ENCODE results near the gene TUBB1.

Gene TUBB1

DNA sequence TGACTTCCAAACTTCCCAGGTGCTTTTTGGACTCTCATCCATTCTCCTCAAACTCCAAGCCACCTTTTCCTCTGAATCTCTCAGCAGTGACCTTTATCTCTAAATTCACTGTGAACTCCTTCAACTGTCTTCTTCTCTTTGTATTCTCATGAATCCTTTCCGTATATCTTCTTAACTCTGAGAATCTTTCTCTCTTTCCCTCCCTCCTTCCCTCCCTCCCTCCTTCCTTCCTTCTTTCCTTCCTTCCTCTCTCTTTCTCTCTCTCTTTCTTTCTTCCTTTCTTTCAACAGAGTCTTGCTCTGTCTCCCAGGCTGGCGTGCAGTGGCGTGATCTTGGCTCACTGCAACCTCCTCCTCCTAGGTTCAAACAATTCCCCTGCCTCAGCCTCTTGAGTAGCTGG, 27.6 kb downstream of the TUBB1 start:
- no peak for DNase-seq

DNA sequence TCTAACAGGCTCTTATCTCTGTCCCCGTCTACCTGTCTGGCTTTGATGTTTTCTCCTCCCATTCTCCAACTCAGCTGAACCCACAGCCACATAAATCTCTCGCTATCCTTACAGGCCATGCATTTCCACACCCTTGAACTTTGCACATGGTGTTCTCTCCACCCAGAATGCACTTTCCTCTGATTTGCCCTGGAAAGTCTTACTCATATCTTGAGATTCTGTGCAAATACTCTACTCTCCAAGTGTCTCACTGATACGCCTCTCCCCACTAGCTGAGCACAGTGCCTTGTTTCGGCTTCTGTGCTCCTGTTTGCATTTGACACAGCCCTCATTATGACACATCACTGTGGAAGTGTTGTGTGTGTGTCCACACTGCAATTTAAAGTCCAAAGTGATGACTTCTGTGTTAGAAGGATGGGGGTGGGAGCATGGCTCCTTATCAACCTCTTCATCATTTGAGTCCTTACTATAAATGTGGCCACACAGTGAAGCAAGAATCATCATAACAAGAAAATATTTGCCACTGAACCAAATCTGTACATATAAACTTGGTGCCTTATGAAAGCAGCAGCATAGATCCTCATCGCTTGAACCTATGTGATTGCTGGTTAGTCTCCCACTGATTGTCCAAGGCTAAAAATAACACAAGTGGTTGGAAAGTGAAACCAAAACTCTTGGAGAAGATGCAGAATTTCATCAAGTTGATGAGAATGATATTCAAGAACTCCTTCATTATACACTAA, 28.9 kb downstream of the TUBB1 start:
- DNase-seq: no peak

DNA sequence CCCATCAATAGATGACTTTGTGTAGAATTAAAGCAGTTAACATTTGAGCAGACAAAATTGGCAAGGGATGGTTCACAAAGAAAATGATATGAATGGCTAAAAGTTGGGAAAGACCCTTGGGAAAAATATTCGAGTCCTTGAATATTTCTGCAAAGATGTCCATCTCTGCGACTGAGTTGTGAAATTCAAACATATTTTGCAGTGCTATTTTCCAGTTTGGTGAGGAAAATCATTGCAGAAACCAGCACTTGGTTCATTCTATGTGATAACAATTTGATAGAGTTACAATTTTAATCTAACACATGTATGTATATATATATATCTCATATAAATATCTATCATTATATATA, 29.4 kb downstream of the TUBB1 start:
- no peak for DNase-seq

DNA sequence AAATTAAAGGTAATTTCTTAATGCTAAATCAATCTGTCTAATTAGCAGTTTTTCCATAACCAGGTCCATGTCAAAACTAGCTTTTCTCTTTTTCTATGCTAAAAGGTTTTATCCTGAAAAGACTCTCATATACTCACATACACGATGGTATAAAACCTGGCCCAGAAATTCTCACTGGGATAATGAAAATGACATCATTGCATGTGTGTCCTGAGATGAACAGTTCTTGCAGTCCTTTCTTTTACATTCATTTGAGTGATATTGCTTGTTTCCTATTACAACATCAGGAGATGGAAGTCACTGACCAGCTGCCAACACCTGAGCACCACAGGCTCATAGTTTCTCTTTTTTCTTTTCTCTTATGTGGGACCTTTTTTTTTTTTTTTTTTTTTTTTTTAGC, 31.2 kb downstream of the TUBB1 start:
- no peak for DNase-seq

DNA sequence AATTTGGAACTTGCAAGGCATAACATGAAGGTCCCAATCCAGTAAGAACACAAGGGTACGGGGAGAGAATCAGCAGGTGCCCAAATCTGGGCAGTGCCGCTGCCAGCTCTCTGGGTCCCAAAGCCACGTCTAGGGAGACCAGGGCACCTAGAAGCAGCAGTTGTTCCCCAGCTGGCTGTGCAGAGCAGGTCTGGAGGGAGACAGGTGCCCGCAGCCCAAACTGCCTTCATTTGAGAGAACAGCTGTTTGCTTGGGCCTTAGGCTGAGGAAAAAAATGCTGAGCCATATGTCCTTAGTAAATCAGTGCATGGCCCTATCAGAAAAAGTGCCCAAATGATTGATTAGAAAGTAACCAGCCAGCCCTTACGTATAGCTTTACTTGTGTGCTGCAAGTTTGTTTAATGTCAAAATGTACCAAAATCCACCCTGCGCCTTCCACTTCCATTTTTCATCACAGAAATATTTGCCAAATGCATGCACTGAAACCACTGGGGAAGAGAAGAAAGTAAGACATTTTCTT, 32.5 kb downstream of the TUBB1 start:
- no peak for DNase-seq

DNA sequence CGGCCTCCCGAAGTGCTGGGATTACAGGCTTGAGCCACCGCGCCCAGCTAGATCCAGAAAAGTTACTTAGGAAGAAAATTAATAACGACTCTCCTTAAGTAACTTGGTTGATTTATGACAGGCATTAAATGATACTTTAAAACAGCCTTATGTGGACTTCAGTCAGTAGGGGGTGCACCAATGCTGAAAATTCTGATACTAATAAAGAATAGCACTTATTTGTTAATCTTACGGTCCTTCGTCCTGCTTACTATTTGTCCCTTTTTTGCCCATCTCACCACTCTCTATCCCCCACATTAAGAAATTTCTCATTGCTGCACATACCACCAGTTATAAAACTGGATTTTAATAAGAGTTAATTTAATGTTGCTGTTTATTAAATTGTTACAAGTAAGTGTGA, 36.1 kb downstream of the TUBB1 start:
- no peak for DNase-seq

DNA sequence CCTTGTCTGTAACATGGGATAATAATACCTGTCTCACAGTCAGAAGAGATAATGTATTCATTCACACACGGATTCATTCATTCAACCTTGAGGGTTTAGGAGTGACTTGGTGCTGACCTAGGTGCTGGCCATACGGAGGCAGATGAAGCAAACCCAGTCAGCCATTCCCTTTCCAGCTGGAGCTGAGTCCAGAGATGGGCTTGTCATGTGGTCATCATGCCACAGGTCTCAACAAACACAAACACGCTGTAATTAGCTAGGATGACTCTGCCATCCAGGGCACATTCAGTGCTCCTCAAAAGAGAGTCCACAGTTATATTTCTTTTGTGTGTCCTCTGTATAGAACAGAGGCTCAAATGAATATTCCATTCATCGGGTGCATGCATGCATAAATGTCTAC, 42.9 kb downstream of the TUBB1 start:
- DNase-seq: no peak

DNA sequence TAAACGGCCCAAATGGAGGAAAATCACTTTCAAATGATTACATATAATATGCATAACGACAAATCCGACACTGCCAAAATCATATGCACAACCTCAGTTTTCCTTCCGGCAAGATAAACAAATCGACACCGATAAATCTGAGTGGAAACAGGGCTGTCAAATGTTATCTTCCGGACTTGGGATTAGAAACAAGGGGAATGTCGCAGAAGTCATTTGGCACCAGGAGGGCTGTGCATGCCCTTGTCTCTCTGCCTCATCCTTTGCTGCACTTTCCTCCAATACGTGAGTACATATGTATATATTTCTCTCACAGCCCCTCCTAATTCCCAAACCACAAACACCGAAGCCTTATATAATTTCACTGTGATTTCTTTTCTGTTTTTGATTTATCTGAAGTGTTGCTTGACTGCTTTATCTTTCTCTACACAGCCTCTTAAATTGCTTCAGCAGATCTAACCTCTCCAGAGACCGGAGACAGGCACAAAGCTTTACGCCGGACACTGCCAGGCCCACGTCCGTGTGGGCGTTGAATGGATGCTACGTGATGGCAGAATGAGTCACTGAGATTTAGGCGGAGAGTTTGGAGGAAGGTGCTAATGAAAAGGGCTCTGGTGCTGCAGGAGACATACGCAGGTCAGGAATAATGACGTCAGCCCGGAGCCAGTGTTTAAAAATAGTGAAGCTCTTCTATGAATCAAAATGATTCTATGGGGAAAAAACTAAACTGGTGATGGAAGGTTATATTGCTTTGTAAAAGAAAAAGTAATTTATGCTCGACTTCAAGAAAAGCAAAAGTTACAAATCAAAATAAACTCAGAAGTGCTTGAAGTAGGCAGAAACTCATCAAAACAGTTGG, 44.4 kb downstream of the TUBB1 start:
- DNase-seq: peak; percentile 43

DNA sequence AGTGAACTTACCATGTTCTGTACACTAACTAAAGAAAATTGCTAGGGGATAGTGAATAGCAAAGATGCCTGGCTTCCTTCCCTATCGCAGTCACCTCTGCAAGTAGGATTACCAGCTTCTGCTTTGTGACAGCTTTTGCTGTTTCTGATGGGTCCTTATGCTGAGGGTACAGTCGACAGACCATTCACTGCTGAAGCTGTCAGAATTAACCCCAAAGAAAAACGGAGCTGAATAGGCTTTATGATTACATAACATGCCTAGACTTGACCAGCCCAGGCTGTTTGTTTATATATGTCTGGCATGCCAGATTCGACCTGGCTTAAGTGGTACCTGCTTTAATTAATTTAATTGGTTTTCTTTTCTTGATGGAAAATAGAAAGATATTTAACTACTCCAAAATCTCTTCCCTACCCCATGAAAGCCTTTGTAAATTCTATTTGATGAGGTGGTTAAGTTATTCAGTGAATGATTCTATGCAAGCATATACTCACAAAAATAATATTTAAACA, 45.0 kb downstream of the TUBB1 start:
- DNase-seq: peak; percentile 87

DNA sequence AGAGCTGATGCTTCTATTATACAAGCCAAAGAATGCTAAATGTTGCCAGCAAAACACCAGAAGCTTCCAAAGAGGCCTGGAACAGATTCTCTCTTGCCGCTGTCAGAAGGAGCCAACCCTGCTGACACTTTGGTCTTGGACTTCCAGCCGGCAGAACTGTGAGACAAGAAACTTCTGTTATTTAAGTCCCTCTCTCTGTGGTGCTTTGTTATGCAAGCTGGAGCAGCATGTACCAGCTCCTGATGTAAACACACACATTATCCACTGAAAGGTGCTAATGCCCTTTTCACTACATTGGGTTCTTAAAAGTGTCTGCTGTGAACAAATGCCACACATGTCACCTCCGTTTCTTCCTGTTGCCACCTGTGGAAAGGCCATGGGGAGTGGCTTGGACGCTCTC, 49.3 kb downstream of the TUBB1 start:
- no peak for DNase-seq

DNA sequence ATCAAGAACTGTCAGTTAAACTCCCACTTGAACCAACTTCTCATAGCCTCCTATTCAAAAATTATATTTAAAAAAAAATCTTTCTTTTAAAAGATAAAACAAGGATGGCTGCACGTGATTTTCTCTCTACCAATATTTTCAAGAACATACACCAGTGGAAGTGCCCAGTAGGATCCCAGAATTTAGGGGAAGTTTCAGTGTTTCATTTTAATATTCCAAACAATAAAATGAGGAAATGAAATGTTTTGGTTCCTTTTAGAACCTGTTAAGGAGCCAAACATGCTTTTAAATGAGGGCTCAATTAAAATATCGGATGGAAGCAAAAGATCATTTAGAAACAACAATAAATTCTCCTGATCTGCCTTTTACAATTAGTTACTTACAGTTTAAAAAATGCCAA, 49.8 kb downstream of the TUBB1 start:
- no peak for DNase-seq

DNA sequence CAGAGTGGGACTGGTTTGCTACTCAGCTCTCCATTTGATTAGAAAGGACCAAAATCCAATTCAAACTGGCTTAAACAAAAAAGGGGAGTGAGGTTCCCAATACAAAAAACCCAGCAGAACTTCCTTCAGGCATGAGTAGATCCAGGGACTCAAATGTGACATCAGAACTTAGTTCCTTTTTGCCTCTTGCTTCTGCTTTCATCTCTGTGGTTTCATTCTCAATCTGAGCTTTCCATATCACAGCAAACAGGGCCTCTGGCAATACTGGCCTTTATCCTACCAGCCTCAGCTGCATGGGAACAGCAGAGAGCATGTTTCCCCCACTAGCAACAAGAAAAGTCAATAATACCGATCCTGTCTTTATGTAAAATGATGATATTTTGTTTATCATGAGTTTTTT, 52.0 kb downstream of the TUBB1 start:
- DNase-seq: no peak

DNA sequence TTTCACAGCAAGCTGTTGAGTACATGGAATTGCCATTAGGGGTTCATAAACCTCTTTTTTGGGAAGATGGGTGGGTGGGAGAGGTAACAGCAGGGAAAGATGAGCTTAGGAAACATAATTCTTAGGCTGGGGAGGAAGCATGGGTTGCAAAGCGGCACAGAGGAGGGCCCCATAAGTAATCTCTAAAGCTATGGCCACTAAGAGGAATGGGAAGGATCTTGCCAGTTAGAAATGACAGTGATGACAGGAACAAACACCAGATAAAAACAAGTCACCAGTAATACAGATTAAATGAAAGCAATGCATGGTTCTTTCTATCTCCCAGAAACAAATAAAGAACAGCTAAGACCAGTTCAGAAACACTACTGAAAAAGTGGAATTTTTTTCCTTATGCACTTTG, 54.4 kb downstream of the TUBB1 start:
- no peak for DNase-seq

DNA sequence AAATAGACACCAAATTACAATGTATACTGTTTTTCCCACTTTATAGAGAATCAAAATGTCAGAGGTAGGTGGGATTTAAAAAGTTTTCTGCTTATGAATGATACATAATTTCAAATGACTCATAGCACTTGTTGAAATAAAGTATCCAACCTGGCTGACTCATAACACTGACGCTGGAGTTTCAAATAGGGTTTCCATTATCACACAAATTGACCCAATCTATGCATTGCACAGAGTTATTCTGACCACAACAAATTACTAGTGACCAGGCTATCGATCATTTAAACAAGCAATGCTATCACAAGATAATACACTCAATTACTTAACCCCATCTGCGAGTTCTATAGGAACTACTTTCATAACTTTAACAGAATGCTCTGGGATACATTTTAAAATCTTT, 55.2 kb downstream of the TUBB1 start:
- DNase-seq: no peak

DNA sequence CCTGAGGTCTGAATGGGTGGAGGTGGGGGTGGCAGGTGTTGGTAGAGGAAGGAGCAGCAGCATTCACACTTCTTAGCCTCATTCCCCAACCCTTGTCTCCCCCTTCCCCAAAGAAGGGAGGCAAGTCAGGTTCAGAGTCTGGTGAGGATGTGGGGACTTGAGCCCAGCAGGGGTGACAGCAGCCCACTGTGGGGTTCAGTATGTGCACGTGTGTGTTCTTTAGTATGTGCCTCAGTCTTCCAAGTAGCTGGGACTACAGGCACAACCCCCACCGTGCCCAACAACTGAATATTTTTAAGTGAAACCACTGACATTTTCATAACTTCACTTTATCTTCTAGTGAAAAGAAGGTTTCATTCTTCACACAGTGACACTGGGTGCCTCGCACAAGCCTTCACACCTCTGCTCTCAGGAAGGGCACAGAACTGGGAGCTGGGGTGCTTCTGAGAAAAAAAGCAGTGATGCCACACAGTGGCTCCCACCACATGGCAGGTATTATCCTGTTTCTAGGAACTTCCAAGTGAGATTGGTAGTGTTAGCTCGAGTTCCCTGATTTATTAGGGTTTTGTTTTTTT, 56.8 kb downstream of the TUBB1 start:
- no peak for DNase-seq
